Measurements from ENCODE around the gene LSG1.

LSG1 gene

GRCh38 chr3:194596906-194597305 is 75.1 kb downstream of the LSG1 start:
- TF ChIP-seq ZFX (IDR thresholded peaks at IDR 0.05) (no peak), CTCF (conservative IDR thresholded peaks at IDR 0.05) (no peak)
- no peak overlapping the region for H3K27ac ChIP-seq

GRCh38 chr3:194592798-194593752 is 78.9 kb downstream of the LSG1 start:
- H3K27ac ChIP-seq, result no peak overlapping the region; the same call in 1 of the 2 replicates

More at GRCh38 chr3:194592798-194593752, 78.9 kb downstream of the LSG1 start:
- TF ChIP-seq CTCF (conservative IDR thresholded peaks at IDR 0.05) (no peak), ZFX (IDR thresholded peaks at IDR 0.05) (no peak)

Data from C4-2B (cell line).